Peyer's patch (tissue), 4 donors: Measurements from ENCODE around the gene CD177.

Experiments used
- CTCF ChIP-seq, 6 experiments: fragments of 450-650 bp in 4 of 6; fragments of 200-600 bp in 2 of 6; sonication (generic) in 1 of 6; IDR thresholded peaks; one replicate each; pipeline ENCODE4 v1.5.1; 2017 to 2019; ENCODE audit warnings: antibody characterized with exemption in 6 of 6, mild to moderate bottlenecking in 3 of 6, moderate library complexity in 1 of 6
- POLR2A ChIP-seq, 2 donors: fragments of 450-650 bp; IDR thresholded peaks; one replicate each; pipeline ENCODE4 v1.5.1; 2017; ENCODE audit warnings: antibody characterized with exemption in 2 of 2, mild to moderate bottlenecking in 2 of 2, moderate library complexity in 2 of 2

- TF ChIP-seq CTCF (IDR thresholded peaks at IDR 0.05) (no peak), POLR2A (IDR thresholded peaks at IDR 0.05) (no peak)
Observed at GRCh38 chr19:43408043-43408442, 54.6 kb downstream of the CD177 start.
